OCI-LY1 (cell line): ENCODE results near the gene GRPEL2.

ENCODE experiments used
- H2AFZ ChIP-seq: fragments of 200-600 bp; sonication (generic), shearing (Covaris generic); 2 replicates; pipeline ENCODE4 v1.6.0; 2014; ENCODE audit warnings: antibody characterized with exemption, mild to moderate bottlenecking, low read length
- H3F3A ChIP-seq: fragments of 200-600 bp; sonication (generic), shearing (Covaris generic); 2 replicates; pipeline ENCODE4 v1.6.0; 2014; ENCODE audit warnings: mild to moderate bottlenecking, antibody characterized with exemption, low read length, moderate library complexity; ENCODE audit not compliant: insufficient read depth
- H3K27ac ChIP-seq: fragments of 200-600 bp; sonication (generic); 2 replicates; pipeline ENCODE4 v1.5.1; 2014; ENCODE audit warnings: low read length, mixed run types, mild to moderate bottlenecking, low read depth; ENCODE audit not compliant: poor library complexity, severe bottlenecking
- H3K27me3 ChIP-seq: fragments of 200-600 bp; sonication (generic); 2 replicates; pipeline ENCODE4 v1.6.0; 2014; ENCODE audit warnings: antibody characterized with exemption, mild to moderate bottlenecking, low read length, moderate library complexity; ENCODE audit not compliant: insufficient read depth
- H3K36me3 ChIP-seq: fragments of 200-600 bp; sonication (generic); 2 replicates; pipeline ENCODE4 v1.6.1; 2014; ENCODE audit warnings: mild to moderate bottlenecking, antibody characterized with exemption, low read length, moderate library complexity, mixed read lengths; ENCODE audit not compliant: insufficient read depth
- H3K4me1 ChIP-seq: fragments of 200-600 bp; sonication (generic); 2 replicates; pipeline ENCODE4 v1.5.1; 2014; ENCODE audit warnings: mild to moderate bottlenecking, low read length, moderate library complexity; ENCODE audit not compliant: insufficient read depth, severe bottlenecking
- H3K4me2 ChIP-seq: fragments of 200-600 bp; sonication (generic), shearing (Covaris generic); 2 replicates; pipeline ENCODE4 v1.6.1; 2014; ENCODE audit warnings: low read length
- H3K4me3 ChIP-seq: fragments of 200-600 bp; sonication (generic); 2 replicates; pipeline ENCODE4 v1.5.1; 2014; ENCODE audit warnings: low read length, low read depth, mild to moderate bottlenecking, mixed read lengths; ENCODE audit not compliant: poor library complexity, severe bottlenecking
- H3K79me2 ChIP-seq: fragments of 200-600 bp; shearing (Covaris generic); 2 replicates; pipeline ENCODE4 v1.6.1; 2016; ENCODE audit warnings: mixed run types, low read length, mixed read lengths; ENCODE audit not compliant: insufficient read depth
- H3K9ac ChIP-seq: fragments of 200-600 bp; sonication (generic), shearing (Covaris generic); 2 replicates; pipeline ENCODE4 v1.6.1; 2014; ENCODE audit warnings: mild to moderate bottlenecking, low read length, mixed read lengths
- H3K9me2 ChIP-seq: fragments of 200-600 bp; sonication (generic), shearing (Covaris generic); 2 replicates; pipeline ENCODE4 v1.6.1; 2014; ENCODE audit warnings: low read depth, mild to moderate bottlenecking, low read length, mixed read lengths
- H3K9me3 ChIP-seq: fragments of 200-600 bp; shearing (Covaris generic); 2 replicates; pipeline ENCODE4 v1.6.1; 2014; ENCODE audit warnings: low read length, mixed read lengths
- H4K20me1 ChIP-seq: fragments of 200-600 bp; sonication (generic), shearing (Covaris generic); 2 replicates; pipeline ENCODE4 v1.6.0; 2016; ENCODE audit warnings: mild to moderate bottlenecking, low read length; ENCODE audit not compliant: insufficient read depth
- CTCF ChIP-seq: fragments of 200-600 bp; sonication (generic), shearing (Covaris generic); IDR thresholded peaks from 2 replicates; pipeline ENCODE4 v1.5.1; 2017; ENCODE audit warnings: mild to moderate bottlenecking, antibody characterized with exemption, low read length, moderate library complexity, mixed read lengths
- EZH2 ChIP-seq: fragments of 200-600 bp; sonication (generic), shearing (Covaris generic); IDR thresholded peaks from 2 replicates; pipeline ENCODE4 v1.8.0; 2017; ENCODE audit warnings: borderline replicate concordance, mixed run types, mild to moderate bottlenecking, antibody characterized with exemption, low read length, moderate library complexity, mixed read lengths

GRPEL2 gene

DNA sequence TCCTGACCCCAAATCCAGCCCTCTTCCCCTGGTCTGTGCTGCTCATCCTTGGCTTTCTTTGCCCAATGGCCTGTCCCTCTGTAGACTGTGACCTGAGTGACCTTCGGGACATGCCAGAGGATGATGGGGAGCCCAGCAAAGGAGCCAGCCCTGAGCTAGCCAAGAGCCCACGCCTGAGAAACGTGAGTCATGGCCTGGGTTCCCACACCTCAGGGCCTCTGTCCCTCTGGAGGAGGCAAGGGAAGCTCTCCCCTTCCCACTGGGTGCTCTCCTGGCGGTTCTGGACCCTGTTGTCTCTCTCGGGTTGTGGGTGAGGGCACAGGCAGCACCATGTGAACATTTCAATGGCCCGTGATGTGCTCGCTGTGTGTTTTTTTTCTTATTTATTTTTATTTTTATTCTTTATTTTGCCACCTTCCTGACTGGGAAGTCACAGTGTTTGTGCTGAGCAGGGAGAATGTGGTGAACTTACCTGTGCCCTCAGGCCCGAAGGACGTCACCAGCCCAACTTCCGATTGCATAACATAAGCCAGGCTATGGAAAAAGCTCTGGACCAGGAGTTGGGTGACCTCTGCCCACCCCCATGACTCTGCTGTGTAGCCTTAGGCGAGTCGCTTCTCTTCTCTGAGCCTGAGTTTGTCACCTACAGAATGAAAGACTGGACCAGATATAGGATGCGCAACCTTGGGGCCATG lies 44.1 kb upstream of the GRPEL2 start:
- Histone ChIP-seq H3K9me2 (no peaks in the 10 kb centered on the region), H3K4me1 (no peaks in the 10 kb centered on the region), H3K4me2 (no peak overlapping the region), H3K4me3 (no peak overlapping the region), H4K20me1 (no peaks in the 10 kb centered on the region), H3K9ac (no peak overlapping the region), H3F3A (no peaks in the 10 kb centered on the region), H3K27ac (no peak overlapping the region), H2AFZ (no peak overlapping the region), H3K27me3 (no peaks in the 10 kb centered on the region; the same call in 1 of the 2 replicates), H3K9me3 (no peaks in the 10 kb centered on the region), H3K36me3 (no peaks in the 10 kb centered on the region), H3K79me2 (no peaks in the 10 kb centered on the region)
- TF ChIP-seq EZH2 = no peak
- TF ChIP-seq CTCF = no peak

DNA sequence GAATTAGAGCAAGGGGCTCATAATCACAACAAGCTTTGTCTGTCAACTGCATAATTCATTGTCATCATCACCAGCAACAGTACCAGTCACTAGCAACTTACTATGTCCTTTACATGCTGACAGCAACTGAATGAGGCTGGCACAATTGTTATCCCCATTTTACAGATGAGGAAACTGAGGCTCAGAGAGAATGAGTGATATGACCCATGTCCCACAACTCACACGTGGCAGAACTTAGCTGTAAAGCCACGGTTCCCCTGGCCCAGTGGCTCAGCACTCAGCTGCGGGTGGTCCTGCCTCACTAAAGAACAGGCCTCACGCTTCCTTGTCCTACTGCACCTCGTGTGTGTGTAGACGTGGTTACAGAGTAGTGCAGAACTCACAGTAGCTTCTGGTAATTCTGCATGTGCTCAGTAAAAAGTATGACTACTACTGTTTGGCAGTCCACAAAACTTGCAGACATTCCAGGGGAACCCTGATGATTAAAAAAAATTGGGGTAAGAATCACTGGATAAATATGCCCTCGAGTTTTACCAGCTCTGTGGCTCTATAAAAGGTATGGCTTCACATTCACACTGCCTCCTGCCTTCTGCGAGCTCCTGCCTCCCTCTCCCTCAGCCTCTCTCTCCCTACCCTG lies 43.4 kb upstream of the GRPEL2 start:
- Histone ChIP-seq H3K4me1 (no peaks in the 10 kb centered on the region), H3K9me3 (no peaks in the 10 kb centered on the region), H2AFZ (no peak overlapping the region), H3K27ac (no peak overlapping the region), H3K79me2 (no peaks in the 10 kb centered on the region), H3K4me2 (no peak overlapping the region), H3K9ac (no peak overlapping the region), H3K27me3 (no peaks in the 10 kb centered on the region; the same call in 1 of the 2 replicates), H3K36me3 (no peaks in the 10 kb centered on the region), H4K20me1 (no peaks in the 10 kb centered on the region), H3K4me3 (no peak overlapping the region), H3F3A (no peaks in the 10 kb centered on the region), H3K9me2 (no peaks in the 10 kb centered on the region)
- no peak for TF ChIP-seq EZH2
- no peak for TF ChIP-seq CTCF

GRCh38 chr5:149302641-149303040 lies 42.7 kb upstream of the GRPEL2 start:
- no peaks in the 10 kb centered on the region for H4K20me1 ChIP-seq
- H3K9me2 ChIP-seq = no peaks in the 10 kb centered on the region
- TF ChIP-seq CTCF (no peak), EZH2 (no peak)
- H2AFZ ChIP-seq = no peak overlapping the region
- H3K9me3 ChIP-seq = no peaks in the 10 kb centered on the region
- H3K36me3 ChIP-seq = no peaks in the 10 kb centered on the region
- no peaks in the 10 kb centered on the region for H3K79me2 ChIP-seq
- no peaks in the 10 kb centered on the region for H3K4me1 ChIP-seq
- no peak overlapping the region for H3K4me2 ChIP-seq
- H3K9ac ChIP-seq = no peak overlapping the region
- no peaks in the 10 kb centered on the region for H3F3A ChIP-seq
- H3K27me3 ChIP-seq = no peaks in the 10 kb centered on the region; the same call in 1 of the 2 replicates
- no peak overlapping the region for H3K4me3 ChIP-seq
- no peak overlapping the region for H3K27ac ChIP-seq
